ENCODE measurements around the gene TAAR9. TPM values are rescaled to one million over a fixed set of nuclear protein-coding genes. Genes with fewer than 3 reads are reported as not detected.

TAAR9 gene
- polyA plus RNA-seq, 4 donors: not detected

DNA sequence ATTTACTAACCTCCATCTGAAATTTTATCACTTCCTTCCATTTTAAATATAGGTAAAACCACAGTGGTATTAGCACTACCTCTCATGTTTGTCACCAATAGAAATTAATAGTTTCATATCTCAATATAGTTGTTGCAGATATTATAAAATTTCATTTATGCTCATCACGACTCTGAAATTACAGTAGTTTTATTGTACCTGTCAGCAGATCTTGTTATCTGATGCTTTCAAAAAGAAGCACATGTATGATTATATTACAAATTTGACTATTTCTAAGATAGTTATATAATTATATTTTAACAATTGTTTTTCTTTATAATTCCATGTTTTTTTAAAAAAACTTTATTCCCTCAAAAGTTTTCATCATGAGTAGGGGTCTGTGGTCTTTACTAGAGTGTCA, 46.6 kb downstream of the TAAR9 start:
- DNase-seq (ENCODE audit: low read depth in 4 of 4, low spot score in 3 of 4): no peak

DNA sequence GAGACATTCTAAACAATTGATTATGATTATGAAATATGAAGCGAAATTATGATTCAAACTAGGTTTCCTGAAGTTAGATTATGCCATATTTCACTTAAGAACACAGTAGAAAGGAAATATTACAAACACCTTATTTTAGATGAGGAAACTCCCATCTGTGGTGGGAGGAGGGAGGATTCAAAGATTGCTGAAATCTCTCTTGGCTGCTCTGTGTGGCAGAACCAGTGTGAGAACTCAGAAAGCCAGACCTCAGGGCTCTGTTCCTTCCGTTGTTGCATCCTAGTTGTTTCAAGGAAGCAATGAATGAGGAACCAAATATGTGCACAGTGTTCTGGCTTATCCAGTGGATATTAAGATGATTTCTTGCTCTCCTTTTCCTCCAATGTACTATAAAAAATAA, 49.3 kb downstream of the TAAR9 start:
- DNase-seq (ENCODE audit: low read depth in 4 of 4, low spot score in 3 of 4): no peak

Other genes with a start within 250 kb of the TAAR9 start
- gene MOXD1, start 136.8 kb upstream of the TAAR9 start, polyA plus RNA-seq (ENCODE audit: insufficient read length in 4 of 4): 100 to 1,000 TPM; 174 to 311 (median 284) TPM
- gene STX7, start 25.2 kb upstream of the TAAR9 start, polyA plus RNA-seq (ENCODE audit: insufficient read length in 4 of 4): 100 to 1,000 TPM in 3 of 4 donors, 10 to 100 TPM in 1; 89.4 to 110 (median 102) TPM
- gene TAAR8, start 14.4 kb downstream of the TAAR9 start, polyA plus RNA-seq (ENCODE audit: insufficient read length in 4 of 4): not detected
- gene TAAR6, start 32.0 kb downstream of the TAAR9 start, polyA plus RNA-seq (ENCODE audit: insufficient read length in 4 of 4): under 1 TPM in 2 of 4 donors, not detected in 2; 0.08 to 0.15 TPM
- not detected for gene TAAR5, start 51.5 kb downstream of the TAAR9 start, polyA plus RNA-seq (ENCODE audit: insufficient read length in 4 of 4)
- gene TAAR2, start 86.0 kb downstream of the TAAR9 start, polyA plus RNA-seq (ENCODE audit: insufficient read length in 4 of 4): not detected
- gene TAAR1, start 120.9 kb downstream of the TAAR9 start, polyA plus RNA-seq (ENCODE audit: insufficient read length in 4 of 4): under 1 TPM in 2 of 4 donors, not detected in 2; 0.17 to 0.21 TPM
- under 1 TPM; 0.05 to 0.31 (median 0.14) TPM for gene VNN1, start 175.8 kb downstream of the TAAR9 start, polyA plus RNA-seq (ENCODE audit: insufficient read length in 4 of 4)
- gene VNN2, start 219.6 kb downstream of the TAAR9 start, polyA plus RNA-seq (ENCODE audit: insufficient read length in 4 of 4): 1 to 10 TPM; 1.8 to 3.7 (median 2.6) TPM